GM21390 (cell line): ENCODE data around the gene ELOVL4.
A peak's percentile ranks its signal among the peaks of the same experiment; 100 is the strongest.

Experiments
- ATAC-seq: cut with Tn5 transposase; IDR thresholded peaks from one replicate; pipeline ENCODE4 v1.9.1; 2021; ENCODE audit not compliant: unreplicated experiment

ELOVL4 gene

GRCh38 chr6:79947191-79948186 lies at the start of gene ELOVL4:
Gene ELOVL4 (minus strand): TSS chr6:79947553. CDS start chr6:79947279, 274 bp downstream.
- ATAC-seq = peak; percentile 48

- ATAC-seq = no peak
Measured at GRCh38 chr6:79993911-79994309, 46.6 kb upstream of the ELOVL4 start.

GRCh38 chr6:79993012-79993910 lies 45.9 kb upstream of the ELOVL4 start:
- no peak for ATAC-seq

- ATAC-seq = no peak
Measured at GRCh38 chr6:79989641-79990040, 42.3 kb upstream of the ELOVL4 start.

GRCh38 chr6:79985128-79985527 lies 37.8 kb upstream of the ELOVL4 start:
- ATAC-seq = peak; percentile 43

GRCh38 chr6:79984261-79984660 lies 36.9 kb upstream of the ELOVL4 start:
- ATAC-seq = no peak

GRCh38 chr6:79981652-79982051 lies 34.3 kb upstream of the ELOVL4 start:
- ATAC-seq = no peak

- ATAC-seq = no peak
Measured at GRCh38 chr6:79971193-79971592, 23.8 kb upstream of the ELOVL4 start.

GRCh38 chr6:79969784-79970183 lies 22.4 kb upstream of the ELOVL4 start:
- no peak for ATAC-seq

GRCh38 chr6:79967178-79967577 lies 19.8 kb upstream of the ELOVL4 start:
- ATAC-seq = no peak

GRCh38 chr6:79964607-79965081 lies 17.3 kb upstream of the ELOVL4 start:
- ATAC-seq = no peak

GRCh38 chr6:79954849-79955248 lies 7.5 kb upstream of the ELOVL4 start:
- ATAC-seq = no peak

- peak; percentile 63 for ATAC-seq
Measured at GRCh38 chr6:79949233-79949632, 1.9 kb upstream of the ELOVL4 start.

GRCh38 chr6:79946272-79947190 lies 822 bp downstream of the ELOVL4 start:
- peak; percentile 30 for ATAC-seq

- no peak for ATAC-seq
Measured at GRCh38 chr6:79943133-79943532, 4.2 kb downstream of the ELOVL4 start.

- no peak for ATAC-seq
Measured at GRCh38 chr6:79941489-79942151, 5.7 kb downstream of the ELOVL4 start.

- no peak for ATAC-seq
Measured at GRCh38 chr6:79928478-79928998, 18.8 kb downstream of the ELOVL4 start.

GRCh38 chr6:79927758-79928157 lies 19.6 kb downstream of the ELOVL4 start:
- ATAC-seq = no peak

GRCh38 chr6:79923270-79923669 lies 24.1 kb downstream of the ELOVL4 start:
- no peak for ATAC-seq

GRCh38 chr6:79922018-79922417 lies 25.3 kb downstream of the ELOVL4 start:
- no peak for ATAC-seq
